GM18951 (cell line): ENCODE measurements around the gene RASGEF1C.

ENCODE experiments used
- POLR2A ChIP-seq: IDR thresholded peaks from 4 replicates; pipeline ENCODE4 v1.6.1; 2011; ENCODE audit warnings: mild to moderate bottlenecking; ENCODE audit not compliant: insufficient read length, insufficient read depth; ENCODE audit errors: extremely low read depth
- in situ Hi-C: fragments of 300-500 bp; cut with MboI; formaldehyde crosslinking; loops from one replicate; pipeline ENCODE4 v1.12.0; 2022; ENCODE audit warnings: low sequenced_read_pairs, mixed read lengths, inconsistent platforms; ENCODE audit not compliant: unreplicated experiment

RASGEF1C gene

GRCh38 chr5:180209137-180209581 is at the start of gene RASGEF1C:
RASGEF1C (minus strand) TSS chr5:180209211; CDS start chr5:180138052, 71,159 bp downstream.
- TF ChIP-seq POLR2A = no peak
- in situ Hi-C loops = no loop called here

GRCh38 chr5:180253036-180253824 is 44.2 kb upstream of the RASGEF1C start:
- in situ Hi-C loops = no loop called here
- no peak for TF ChIP-seq POLR2A

- in situ Hi-C loops = no loop called here
Observed at GRCh38 chr5:180251887-180252286, 42.9 kb upstream of the RASGEF1C start.

DNA sequence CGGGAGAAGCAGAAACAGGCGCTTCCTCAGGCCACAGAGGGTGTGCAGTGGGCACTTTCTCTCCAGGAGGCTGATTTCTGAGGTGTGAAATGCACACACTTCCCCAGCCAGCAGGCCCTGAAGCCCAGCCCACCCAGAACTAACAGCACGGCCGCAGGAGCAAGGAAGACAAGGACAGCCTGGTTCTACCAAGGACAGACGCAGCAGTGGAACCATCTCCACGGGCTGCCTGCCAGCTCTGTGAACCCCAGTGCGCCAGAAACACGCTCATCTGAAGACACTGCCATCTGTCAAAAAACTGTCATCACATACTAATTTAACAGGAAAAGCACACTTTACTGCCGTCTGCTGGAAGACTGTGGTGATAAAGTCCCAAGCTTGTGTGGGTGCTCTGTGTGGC is 42.1 kb upstream of the RASGEF1C start:
- in situ Hi-C loops = no loop called here
- no peak for TF ChIP-seq POLR2A

More at GRCh38 chr5:180251887-180252286, 42.9 kb upstream of the RASGEF1C start:
- no peak for TF ChIP-seq POLR2A

DNA sequence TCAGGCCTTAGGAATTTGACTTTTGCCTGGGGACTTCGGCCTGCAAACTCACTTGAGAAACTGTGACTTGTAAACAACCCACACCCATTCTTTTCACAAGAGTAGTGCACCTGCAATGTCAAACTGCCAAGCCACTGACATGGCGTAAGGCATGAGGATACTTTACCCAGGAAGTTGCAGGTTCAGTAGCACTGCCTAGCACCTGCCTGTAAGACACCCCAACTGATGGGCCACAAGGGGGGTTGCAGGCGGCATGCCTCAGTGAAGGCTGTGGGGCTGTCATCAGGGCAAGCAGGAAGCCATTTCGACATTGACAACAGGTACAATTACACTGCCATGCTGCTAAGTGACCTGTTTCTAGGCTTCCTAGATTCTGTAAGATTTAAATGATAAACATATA is 41.3 kb upstream of the RASGEF1C start:
- in situ Hi-C loops = no loop called here
- no peak for TF ChIP-seq POLR2A

DNA sequence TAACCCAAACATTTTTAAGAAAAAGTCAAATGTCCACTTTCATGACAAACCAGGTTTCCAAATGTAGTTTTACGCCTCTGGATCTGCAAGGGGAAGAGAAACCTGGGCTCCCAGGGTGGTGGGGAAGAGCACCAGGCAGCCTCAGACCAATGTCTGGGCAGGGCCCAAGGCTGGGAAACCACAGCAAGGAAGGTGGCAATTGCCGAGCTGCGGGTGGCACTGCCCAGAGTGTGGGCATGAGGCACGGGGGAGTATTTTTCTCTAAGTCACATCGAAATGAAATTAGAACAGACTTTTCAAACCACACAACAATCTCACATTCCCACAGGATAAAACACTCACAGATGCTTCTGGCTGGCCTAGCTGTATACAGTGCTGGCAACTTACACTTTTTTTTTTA is 32.6 kb upstream of the RASGEF1C start:
- no peak for TF ChIP-seq POLR2A
- in situ Hi-C loops = no loop called here

- in situ Hi-C loops = no loop called here
- TF ChIP-seq POLR2A = no peak
Observed at GRCh38 chr5:180238631-180239030, 29.6 kb upstream of the RASGEF1C start.

- in situ Hi-C loops = no loop called here
- no peak for TF ChIP-seq POLR2A
Observed at GRCh38 chr5:180235846-180236245, 26.8 kb upstream of the RASGEF1C start.

DNA sequence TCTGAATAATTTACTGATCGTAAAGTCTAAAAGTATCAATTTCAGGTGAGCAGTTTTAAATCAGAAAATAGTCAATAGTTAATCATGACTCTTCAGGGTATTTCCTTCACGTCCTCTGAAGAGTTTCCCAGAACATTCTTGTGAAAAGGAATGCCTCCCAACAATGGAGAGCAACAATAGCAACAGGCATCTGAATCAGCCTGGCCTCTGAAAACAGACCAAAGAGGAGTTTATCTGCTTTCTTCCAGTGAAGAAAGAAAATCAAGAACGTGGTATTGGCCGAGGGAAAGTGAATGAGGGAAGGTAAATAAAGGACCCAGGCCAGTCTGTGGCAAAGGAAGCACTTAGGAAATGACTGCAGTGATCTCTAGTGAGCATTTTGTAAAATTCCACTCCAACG is 26.1 kb upstream of the RASGEF1C start:
- in situ Hi-C loops = no loop called here
- TF ChIP-seq POLR2A = no peak

GRCh38 chr5:180234271-180234670 is 25.3 kb upstream of the RASGEF1C start:
- in situ Hi-C loops = no loop called here
- no peak for TF ChIP-seq POLR2A

DNA sequence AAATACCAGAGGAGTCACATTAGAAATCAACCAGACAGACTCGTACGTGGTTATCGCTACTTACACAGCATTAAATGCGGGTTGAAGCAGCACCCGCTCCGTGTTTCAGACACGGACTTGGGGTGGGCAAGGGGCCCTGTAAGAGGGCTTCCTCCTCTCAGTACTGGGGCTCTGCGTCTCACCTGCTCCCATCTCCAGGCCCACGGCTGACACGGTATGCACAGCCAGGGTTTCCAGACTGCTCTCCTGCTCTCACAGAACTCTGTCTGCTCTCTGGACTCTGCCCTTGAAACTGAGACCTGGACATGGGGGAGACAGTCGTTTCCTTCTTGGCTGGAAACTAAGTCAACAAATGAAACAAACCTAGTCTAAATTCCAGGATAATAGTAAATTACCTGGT is 24.7 kb upstream of the RASGEF1C start:
- in situ Hi-C loops = no loop called here
- TF ChIP-seq POLR2A = no peak

DNA sequence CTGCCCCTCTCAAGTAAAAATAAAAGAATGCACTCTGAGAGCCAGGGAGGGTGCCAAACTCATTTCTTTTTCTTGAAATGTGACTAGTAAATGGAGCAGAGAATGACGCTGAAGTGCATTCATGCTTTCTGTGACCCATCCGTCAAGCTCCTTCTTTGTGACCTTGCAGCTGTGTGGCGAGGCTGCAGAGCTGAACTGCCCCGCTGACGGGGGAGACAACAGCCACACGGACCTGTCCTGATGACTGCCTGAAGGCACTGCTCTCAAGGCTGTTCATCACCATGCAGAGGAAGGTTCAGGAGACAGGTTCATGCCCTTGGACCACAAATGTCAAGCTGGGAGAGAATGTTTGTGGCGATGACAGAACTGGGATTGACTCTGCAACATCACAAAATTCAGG is 21.0 kb upstream of the RASGEF1C start:
- TF ChIP-seq POLR2A = no peak
- in situ Hi-C loops = no loop called here

DNA sequence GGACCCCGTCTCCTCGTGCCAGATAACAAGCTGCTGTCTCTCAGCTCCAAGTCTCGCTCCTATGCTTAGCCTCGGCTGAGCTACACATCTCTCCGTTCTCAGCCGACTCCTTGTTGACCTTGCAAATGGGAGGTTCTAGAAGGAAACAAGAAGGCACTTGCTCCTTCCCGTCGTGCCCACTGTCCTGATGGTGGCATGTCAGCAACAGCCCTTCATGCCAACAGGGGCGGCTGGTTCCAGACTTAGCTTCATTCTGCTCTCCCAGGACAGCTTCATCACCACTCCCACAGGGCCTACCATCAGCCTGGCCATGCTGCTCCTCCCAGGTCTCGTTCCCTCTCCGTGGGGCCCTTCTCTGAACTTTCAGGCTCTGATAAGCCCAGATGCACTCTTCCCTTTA is 13.0 kb upstream of the RASGEF1C start:
- in situ Hi-C loops = no loop called here
- TF ChIP-seq POLR2A = no peak

- TF ChIP-seq POLR2A = no peak
- in situ Hi-C loops = no loop called here
Observed at GRCh38 chr5:180217797-180218196, 8.8 kb upstream of the RASGEF1C start.
